ENCODE results near the gene TAF3.

Gene TAF3

GRCh38 chr10:8054494-8055407 is 236.4 kb downstream of the TAF3 start, which contains the start of gene GATA3:
Gene GATA3 (plus strand): TSS chr10:8054688. CDS start chr10:8055656, 968 bp downstream.
- Histone ChIP-seq H3K9me3 (ENCODE audit: insufficient read depth, low read length, severe bottlenecking) (no peaks in the 10 kb centered on the region), H3K27ac (ENCODE audit: low read length) (peak within 1 kb of the TSS; percentile 95), H3K4me1 (ENCODE audit: insufficient read depth, low read length) (peaks cover 33% of the 10 kb centered on the region), H3K36me3 (ENCODE audit: insufficient read depth, low read length) (peaks cover 46% of the 10 kb centered on the region), H3K9ac (ENCODE audit: low read depth, low read length) (peak within 1 kb of the TSS; percentile 94), H3K4me2 (ENCODE audit: insufficient read depth, low read length) (peak within 1 kb of the TSS; percentile 70), H4K20me1 (ENCODE audit: insufficient read depth, low read length) (peaks cover 29% of the 10 kb centered on the region), H2AFZ (ENCODE audit: low read depth, low read length) (peak within 1 kb of the TSS; percentile 57), H3K79me2 (ENCODE audit: insufficient read depth, low read length) (peaks cover 61% of the 10 kb centered on the region), H3K27me3 (ENCODE audit: insufficient read depth, low read length, poor library complexity) (no peaks in the 10 kb centered on the region), H3K4me3 (ENCODE audit: low read depth in 1 of 2, low read length in 2 of 2) (peak within 1 kb of the TSS; percentile 32 to 65)
- DNase-seq (peak; percentile 89), ATAC-seq (ENCODE audit: insufficient read depth, low read depth) (peak; percentile 60)
- TF ChIP-seq EZH2 (IDR thresholded peaks at IDR 0.05; ENCODE audit: borderline replicate concordance, low read depth, low read length, severe bottlenecking) (no peak), CTCF (IDR thresholded peaks at IDR 0.05; ENCODE audit: borderline replicate concordance, extremely low read depth, low read length, poor library complexity, severe bottlenecking) (no peak)

- H4K20me1 ChIP-seq (ENCODE audit: insufficient read depth, low read length) = peaks cover 31% of the 10 kb centered on the region
- TF ChIP-seq EZH2 (IDR thresholded peaks at IDR 0.05; ENCODE audit: borderline replicate concordance, low read depth, low read length, severe bottlenecking) (no peak), CTCF (IDR thresholded peaks at IDR 0.05; ENCODE audit: borderline replicate concordance, extremely low read depth, low read length, poor library complexity, severe bottlenecking) (no peak)
- peak overlapping the region; percentile 70 for H3K4me2 ChIP-seq (ENCODE audit: insufficient read depth, low read length)
- H3K9me3 ChIP-seq (ENCODE audit: insufficient read depth, low read length, severe bottlenecking) = no peaks in the 10 kb centered on the region
- H3K27me3 ChIP-seq (ENCODE audit: insufficient read depth, low read length, poor library complexity) = no peaks in the 10 kb centered on the region
- peaks cover 49% of the 10 kb centered on the region for H3K36me3 ChIP-seq (ENCODE audit: insufficient read depth, low read length)
- peak overlapping the region; percentile 32 to 65 for H3K4me3 ChIP-seq (ENCODE audit: low read depth in 1 of 2, low read length in 2 of 2)
- ATAC-seq (ENCODE audit: insufficient read depth, low read depth) (no peak), DNase-seq (peak; percentile 58)
- H3K27ac ChIP-seq (ENCODE audit: low read length) = peak overlapping the region; percentile 95
- H3K9ac ChIP-seq (ENCODE audit: low read depth, low read length) = peak overlapping the region; percentile 94
- peaks cover 42% of the 10 kb centered on the region for H3K4me1 ChIP-seq (ENCODE audit: insufficient read depth, low read length)
- peaks cover 70% of the 10 kb centered on the region for H3K79me2 ChIP-seq (ENCODE audit: insufficient read depth, low read length)
- peak overlapping the region; percentile 51 for H2AFZ ChIP-seq (ENCODE audit: low read depth, low read length)
Measured at GRCh38 chr10:8055420-8056349, 237.4 kb downstream of the TAF3 start.

- H3K4me2 ChIP-seq (ENCODE audit: insufficient read depth, low read length) = peak overlapping the region; percentile 70
- no peak overlapping the region for H2AFZ ChIP-seq (ENCODE audit: low read depth, low read length)
- DNase-seq (no peak), ATAC-seq (ENCODE audit: insufficient read depth, low read depth) (no peak)
- H3K4me1 ChIP-seq (ENCODE audit: insufficient read depth, low read length) = peaks cover 49% of the 10 kb centered on the region
- peak overlapping the region; percentile 94 for H3K9ac ChIP-seq (ENCODE audit: low read depth, low read length)
- H3K9me3 ChIP-seq (ENCODE audit: insufficient read depth, low read length, severe bottlenecking) = no peaks in the 10 kb centered on the region
- peak overlapping the region; percentile 95 for H3K27ac ChIP-seq (ENCODE audit: low read length)
- H3K27me3 ChIP-seq (ENCODE audit: insufficient read depth, low read length, poor library complexity) = no peaks in the 10 kb centered on the region
- peaks cover 77% of the 10 kb centered on the region for H3K79me2 ChIP-seq (ENCODE audit: insufficient read depth, low read length)
- H4K20me1 ChIP-seq (ENCODE audit: insufficient read depth, low read length) = peaks cover 36% of the 10 kb centered on the region
- peak overlapping the region; percentile 32 to 65 for H3K4me3 ChIP-seq (ENCODE audit: low read depth in 1 of 2, low read length in 2 of 2)
- H3K36me3 ChIP-seq (ENCODE audit: insufficient read depth, low read length) = peaks cover 56% of the 10 kb centered on the region
- no peak for TF ChIP-seq CTCF (IDR thresholded peaks at IDR 0.05; ENCODE audit: borderline replicate concordance, extremely low read depth, low read length, poor library complexity, severe bottlenecking)
- no peak for TF ChIP-seq EZH2 (IDR thresholded peaks at IDR 0.05; ENCODE audit: borderline replicate concordance, low read depth, low read length, severe bottlenecking)
Measured at GRCh38 chr10:8056378-8056777, 238.1 kb downstream of the TAF3 start.

Data from DND-41 (cell line).